HEK293 (cell line): Measurements from ENCODE around the gene DISP3.

ENCODE experiments used
- CTCF ChIA-PET: fragments of 350-600 bp; formaldehyde crosslinking; extraction: SDS; loops from one replicate; lab custom pipeline; 2021; ENCODE audit warnings: antibody characterized with exemption; lab: Yijun Ruan, JAX
- POLR2A ChIA-PET: fragments of 300-600 bp; formaldehyde crosslinking; extraction: SDS; loops from one replicate; lab custom pipeline; 2020; ENCODE audit warnings: antibody characterized with exemption, inconsistent platforms; lab: Yijun Ruan, JAX
- H3K27ac ChIP-seq: fragments of 200-500 bp; sonication (Bioruptor generic); 2 replicates; pipeline ENCODE4 v1.5.1; 2014; ENCODE audit warnings: low read depth, low read length, control low read depth, inconsistent platforms; ENCODE audit errors: extremely low read depth
- H3K36me3 ChIP-seq, 2 experiments: fragments of 200-500 bp in 1 of 2; sonication (Bioruptor generic) in 1 of 2; 1 replicate in 1 of 2; 2 replicates in 1 of 2; pipeline ENCODE4 v1.5.1; 2014 to 2017; ENCODE audit warnings: inconsistent platforms in 2 of 2, low read length in 2 of 2; ENCODE audit not compliant: control insufficient read depth in 2 of 2, insufficient read depth in 1 of 2
- H3K4me1 ChIP-seq: fragments of 200-500 bp; sonication (Bioruptor generic); 2 replicates; pipeline ENCODE4 v1.5.1; 2014; ENCODE audit warnings: mild to moderate bottlenecking, low read length, inconsistent platforms; ENCODE audit not compliant: control insufficient read depth, insufficient read depth
- H3K4me3 ChIP-seq: 2 replicates; pipeline ENCODE4 v1.5.1; 2011; ENCODE audit warnings: low read depth, mild to moderate bottlenecking, control low read depth, low read length, moderate library complexity
- H3K9me3 ChIP-seq: fragments of 200-500 bp; sonication (Bioruptor generic); 2 replicates; pipeline ENCODE4 v1.5.1; 2014; ENCODE audit warnings: low read depth, low read length, inconsistent platforms; ENCODE audit not compliant: control insufficient read depth, insufficient read depth
- KLF9 ChIP-seq: fragments of 450-650 bp; formaldehyde crosslinking; IDR thresholded peaks from 2 replicates; pipeline ENCODE4 v1.5.1; 2016; ENCODE audit warnings: missing biosample characterization, missing genetic modification characterization, low read depth
- PRDM2 ChIP-seq: fragments of 450-650 bp; formaldehyde crosslinking; IDR thresholded peaks from 2 replicates; pipeline ENCODE4 v1.5.1; 2016; ENCODE audit warnings: missing biosample characterization, missing genetic modification characterization, borderline replicate concordance
- PRDM4 ChIP-seq: fragments of 450-650 bp; formaldehyde crosslinking; IDR thresholded peaks from 2 replicates; pipeline ENCODE4 v1.5.1; 2017; ENCODE audit warnings: missing biosample characterization, missing genetic modification characterization
- ZBTB20 ChIP-seq: fragments of 450-650 bp; formaldehyde crosslinking; IDR thresholded peaks from 2 replicates; pipeline ENCODE4 v1.5.1; 2016; ENCODE audit warnings: missing biosample characterization, missing genetic modification characterization
- ZFP69B ChIP-seq: fragments of 450-650 bp; formaldehyde crosslinking; IDR thresholded peaks from 2 replicates; pipeline ENCODE4 v1.5.1; 2016; ENCODE audit warnings: missing biosample characterization, missing genetic modification characterization
- ZNF24 ChIP-seq: fragments of 450-650 bp; formaldehyde crosslinking; IDR thresholded peaks from 2 replicates; pipeline ENCODE4 v1.5.1; 2016; ENCODE audit warnings: missing biosample characterization, missing genetic modification characterization
- ZNF37A ChIP-seq: fragments of 450-650 bp; IDR thresholded peaks from 2 replicates; pipeline ENCODE4 v1.5.1; 2018; ENCODE audit warnings: missing biosample characterization, missing genetic modification characterization
- ZNF514 ChIP-seq: fragments of 450-650 bp; formaldehyde crosslinking; IDR thresholded peaks from 2 replicates; pipeline ENCODE4 v1.5.1; 2016; ENCODE audit warnings: missing biosample characterization, missing genetic modification characterization
- ZNF521 ChIP-seq: fragments of 450-650 bp; formaldehyde crosslinking; IDR thresholded peaks from 2 replicates; pipeline ENCODE4 v1.5.1; 2017; ENCODE audit warnings: missing biosample characterization, mild to moderate bottlenecking, missing genetic modification characterization
- ZNF544 ChIP-seq: fragments of 450-650 bp; formaldehyde crosslinking; IDR thresholded peaks from 2 replicates; pipeline ENCODE4 v1.5.0; 2017; ENCODE audit warnings: missing biosample characterization, missing genetic modification characterization
- ZNF561 ChIP-seq: fragments of 450-650 bp; IDR thresholded peaks from 2 replicates; pipeline ENCODE4 v1.5.1; 2018; ENCODE audit warnings: missing biosample characterization, missing genetic modification characterization, borderline replicate concordance
- ZNF626 ChIP-seq: fragments of 450-650 bp; sonication (Bioruptor Pico); formaldehyde crosslinking; IDR thresholded peaks from 2 replicates; pipeline ENCODE4 v1.5.1; 2018; ENCODE audit warnings: missing biosample characterization, missing genetic modification characterization, inconsistent platforms
- TF ChIP-seq, protein P1 (sequence below): fragments of 450-650 bp; formaldehyde crosslinking; IDR thresholded peaks from 2 replicates; pipeline ENCODE4 v1.5.1; 2016; ENCODE audit warnings: missing biosample characterization, missing genetic modification characterization
- TF ChIP-seq, protein P2 (sequence below): IDR thresholded peaks from 2 replicates; pipeline ENCODE4 v1.6.1; 2011; ENCODE audit warnings: mild to moderate bottlenecking, low read depth, low read length, borderline replicate concordance
- TF ChIP-seq, protein P3 (sequence below): fragments of 450-650 bp; formaldehyde crosslinking; IDR thresholded peaks from 2 replicates; pipeline ENCODE4 v1.5.0; 2017; ENCODE audit warnings: missing biosample characterization, missing genetic modification characterization, borderline replicate concordance
- TF ChIP-seq, protein P4 (sequence below): fragments of 450-650 bp; formaldehyde crosslinking; IDR thresholded peaks from 2 replicates; pipeline ENCODE4 v1.5.1; 2017; ENCODE audit warnings: missing biosample characterization, missing genetic modification characterization

The DISP3 gene

GRCh38 chr1:11528611-11529261, 49.8 kb downstream of the DISP3 start (continued):
- TF ChIP-seq, protein P1, sequence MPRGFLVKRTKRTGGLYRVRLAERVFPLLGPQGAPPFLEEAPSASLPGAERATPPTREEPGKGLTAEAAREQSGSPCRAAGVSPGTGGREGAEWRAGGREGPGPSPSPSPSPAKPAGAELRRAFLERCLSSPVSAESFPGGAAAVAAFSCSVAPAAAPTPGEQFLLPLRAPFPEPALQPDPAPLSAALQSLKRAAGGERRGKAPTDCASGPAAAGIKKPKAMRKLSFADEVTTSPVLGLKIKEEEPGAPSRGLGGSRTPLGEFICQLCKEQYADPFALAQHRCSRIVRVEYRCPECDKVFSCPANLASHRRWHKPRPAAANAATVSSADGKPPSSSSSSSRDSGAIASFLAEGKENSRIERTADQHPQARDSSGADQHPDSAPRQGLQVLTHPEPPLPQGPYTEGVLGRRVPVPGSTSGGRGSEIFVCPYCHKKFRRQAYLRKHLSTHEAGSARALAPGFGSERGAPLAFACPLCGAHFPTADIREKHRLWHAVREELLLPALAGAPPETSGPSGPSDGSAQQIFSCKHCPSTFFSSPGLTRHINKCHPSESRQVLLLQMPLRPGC (tag by site-specific recombination) = no peak
- no peak for TF ChIP-seq ZNF561 (tag by site-specific recombination)
- TF ChIP-seq, all 188 proteins: peak for 0

- ChIA-PET POLR2A (no interaction called here), CTCF (no interaction called here)
- H3K36me3 ChIP-seq = no peaks in the 10 kb centered on the region
- no peak overlapping the region for H3K4me3 ChIP-seq
- no peaks in the 10 kb centered on the region for H3K4me1 ChIP-seq
- no peak for TF ChIP-seq ZNF626 (tag by site-specific recombination)
- TF ChIP-seq, protein P2, sequence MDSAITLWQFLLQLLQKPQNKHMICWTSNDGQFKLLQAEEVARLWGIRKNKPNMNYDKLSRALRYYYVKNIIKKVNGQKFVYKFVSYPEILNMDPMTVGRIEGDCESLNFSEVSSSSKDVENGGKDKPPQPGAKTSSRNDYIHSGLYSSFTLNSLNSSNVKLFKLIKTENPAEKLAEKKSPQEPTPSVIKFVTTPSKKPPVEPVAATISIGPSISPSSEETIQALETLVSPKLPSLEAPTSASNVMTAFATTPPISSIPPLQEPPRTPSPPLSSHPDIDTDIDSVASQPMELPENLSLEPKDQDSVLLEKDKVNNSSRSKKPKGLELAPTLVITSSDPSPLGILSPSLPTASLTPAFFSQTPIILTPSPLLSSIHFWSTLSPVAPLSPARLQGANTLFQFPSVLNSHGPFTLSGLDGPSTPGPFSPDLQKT = no peak
- TF ChIP-seq, protein P3, sequence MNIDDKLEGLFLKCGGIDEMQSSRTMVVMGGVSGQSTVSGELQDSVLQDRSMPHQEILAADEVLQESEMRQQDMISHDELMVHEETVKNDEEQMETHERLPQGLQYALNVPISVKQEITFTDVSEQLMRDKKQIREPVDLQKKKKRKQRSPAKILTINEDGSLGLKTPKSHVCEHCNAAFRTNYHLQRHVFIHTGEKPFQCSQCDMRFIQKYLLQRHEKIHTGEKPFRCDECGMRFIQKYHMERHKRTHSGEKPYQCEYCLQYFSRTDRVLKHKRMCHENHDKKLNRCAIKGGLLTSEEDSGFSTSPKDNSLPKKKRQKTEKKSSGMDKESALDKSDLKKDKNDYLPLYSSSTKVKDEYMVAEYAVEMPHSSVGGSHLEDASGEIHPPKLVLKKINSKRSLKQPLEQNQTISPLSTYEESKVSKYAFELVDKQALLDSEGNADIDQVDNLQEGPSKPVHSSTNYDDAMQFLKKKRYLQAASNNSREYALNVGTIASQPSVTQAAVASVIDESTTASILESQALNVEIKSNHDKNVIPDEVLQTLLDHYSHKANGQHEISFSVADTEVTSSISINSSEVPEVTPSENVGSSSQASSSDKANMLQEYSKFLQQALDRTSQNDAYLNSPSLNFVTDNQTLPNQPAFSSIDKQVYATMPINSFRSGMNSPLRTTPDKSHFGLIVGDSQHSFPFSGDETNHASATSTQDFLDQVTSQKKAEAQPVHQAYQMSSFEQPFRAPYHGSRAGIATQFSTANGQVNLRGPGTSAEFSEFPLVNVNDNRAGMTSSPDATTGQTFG (tag by site-specific recombination) = no peak
- TF ChIP-seq ZNF37A (tag by site-specific recombination) = no peak
- no peak for TF ChIP-seq PRDM4 (tag by site-specific recombination)
- TF ChIP-seq ZNF24 = no peak
- no peak for TF ChIP-seq KLF9
- no peak for TF ChIP-seq ZFP69B (tag by site-specific recombination)
- TF ChIP-seq PRDM2 = no peak
- no peak for TF ChIP-seq ZNF544
- TF ChIP-seq, protein P4, sequence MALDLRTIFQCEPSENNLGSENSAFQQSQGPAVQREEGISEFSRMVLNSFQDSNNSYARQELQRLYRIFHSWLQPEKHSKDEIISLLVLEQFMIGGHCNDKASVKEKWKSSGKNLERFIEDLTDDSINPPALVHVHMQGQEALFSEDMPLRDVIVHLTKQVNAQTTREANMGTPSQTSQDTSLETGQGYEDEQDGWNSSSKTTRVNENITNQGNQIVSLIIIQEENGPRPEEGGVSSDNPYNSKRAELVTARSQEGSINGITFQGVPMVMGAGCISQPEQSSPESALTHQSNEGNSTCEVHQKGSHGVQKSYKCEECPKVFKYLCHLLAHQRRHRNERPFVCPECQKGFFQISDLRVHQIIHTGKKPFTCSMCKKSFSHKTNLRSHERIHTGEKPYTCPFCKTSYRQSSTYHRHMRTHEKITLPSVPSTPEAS = no peak
- no peak for TF ChIP-seq ZNF521
- no peak for TF ChIP-seq ZBTB20 (tag by site-specific recombination)
- TF ChIP-seq ZNF514 (tag by site-specific recombination) = no peak
- H3K27ac ChIP-seq = no peak overlapping the region
- H3K9me3 ChIP-seq = no peaks in the 10 kb centered on the region
These were observed 50.4 kb downstream of the DISP3 start for GRCh38 chr1:11529330-11529729.
